HG03039 (cell line): ENCODE data around the gene MUC2.

Source experiments
- ATAC-seq: cut with Tn5 transposase; IDR thresholded peaks from one replicate; pipeline ENCODE4 v1.9.1; 2021; ENCODE audit warnings: mild to moderate bottlenecking, moderate library complexity; ENCODE audit not compliant: unreplicated experiment

Gene MUC2

GRCh38 chr11:1085440-1086170 is 10.9 kb downstream of the MUC2 start:
- no peak for ATAC-seq

GRCh38 chr11:1086171-1087102 is 11.8 kb downstream of the MUC2 start:
- no peak for ATAC-seq

DNA sequence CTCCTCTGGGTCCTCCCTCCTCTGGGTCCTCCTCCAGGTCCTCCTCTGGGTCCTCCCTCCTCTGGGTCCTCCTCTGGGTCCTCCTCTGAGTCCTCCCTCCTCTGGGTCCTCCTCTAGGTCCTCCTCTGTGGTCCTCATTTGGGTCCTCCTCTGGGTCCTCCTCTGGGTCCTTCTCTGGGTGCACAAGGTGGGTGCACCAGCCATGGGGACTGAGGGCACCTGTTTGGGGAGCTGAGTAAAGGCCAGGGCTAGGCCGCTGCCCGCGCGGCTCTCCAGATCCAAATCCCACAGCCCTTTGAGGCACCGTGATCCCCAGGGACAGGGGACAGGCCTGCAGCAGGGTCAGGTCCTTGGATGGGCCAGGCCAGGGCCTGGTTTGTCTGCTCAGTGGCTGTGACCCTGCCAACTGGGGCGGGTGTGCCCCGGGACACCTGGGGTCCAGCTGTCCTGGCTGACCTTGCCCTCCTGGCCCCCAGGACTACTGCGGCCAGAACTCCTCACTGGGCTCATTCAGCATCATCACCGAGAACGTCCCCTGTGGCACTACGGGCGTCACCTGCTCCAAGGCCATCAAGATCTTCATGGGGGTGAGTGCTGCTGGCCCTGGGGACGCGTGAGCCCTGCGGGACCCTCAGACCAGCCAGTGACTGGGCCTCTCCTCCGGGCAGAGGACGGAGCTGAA is 12.7 kb downstream of the MUC2 start:
- ATAC-seq = no peak

GRCh38 chr11:1087961-1088926 is 13.6 kb downstream of the MUC2 start:
- no peak for ATAC-seq

DNA sequence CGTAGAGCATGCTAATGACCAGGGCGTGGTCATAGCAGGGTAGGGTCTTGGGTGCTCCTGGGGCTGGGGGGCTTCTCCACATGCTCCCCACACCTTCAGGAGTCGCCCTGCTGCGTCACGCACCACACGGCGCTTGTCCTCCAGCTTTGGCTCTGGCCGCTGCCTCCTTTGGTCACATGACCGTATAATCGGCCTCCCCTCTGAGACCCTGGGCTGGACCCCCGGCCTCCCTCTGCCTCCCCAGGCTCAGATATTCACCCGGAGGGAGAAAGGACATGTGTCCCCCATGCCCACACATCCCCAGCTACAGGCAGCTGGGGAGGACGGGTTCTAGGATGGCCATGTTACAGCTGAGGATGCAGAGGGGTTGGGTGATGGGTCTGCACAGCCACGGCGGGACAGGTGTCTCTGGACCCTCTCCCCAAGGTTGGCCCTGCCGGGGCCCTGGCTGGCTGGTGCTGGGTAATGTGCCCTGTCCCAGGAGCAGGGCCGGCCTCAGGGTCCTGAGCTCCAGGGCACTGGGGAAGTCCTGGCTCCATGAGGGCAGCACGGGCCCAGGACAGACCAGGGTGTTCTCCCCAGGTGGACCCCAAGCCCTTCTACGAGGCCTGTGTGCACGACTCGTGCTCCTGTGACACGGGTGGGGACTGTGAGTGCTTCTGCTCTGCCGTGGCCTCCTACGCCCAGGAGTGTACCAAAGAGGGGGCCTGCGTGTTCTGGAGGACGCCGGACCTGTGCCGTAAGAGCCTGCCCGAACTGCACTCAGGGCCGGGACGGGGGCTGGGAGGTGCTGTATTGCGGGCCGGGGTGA is 14.5 kb downstream of the MUC2 start:
- no peak for ATAC-seq

- ATAC-seq = no peak
Measured at GRCh38 chr11:1089738-1090599, 15.3 kb downstream of the MUC2 start.

GRCh38 chr11:1090600-1091331 is 16.1 kb downstream of the MUC2 start:
- no peak for ATAC-seq

DNA sequence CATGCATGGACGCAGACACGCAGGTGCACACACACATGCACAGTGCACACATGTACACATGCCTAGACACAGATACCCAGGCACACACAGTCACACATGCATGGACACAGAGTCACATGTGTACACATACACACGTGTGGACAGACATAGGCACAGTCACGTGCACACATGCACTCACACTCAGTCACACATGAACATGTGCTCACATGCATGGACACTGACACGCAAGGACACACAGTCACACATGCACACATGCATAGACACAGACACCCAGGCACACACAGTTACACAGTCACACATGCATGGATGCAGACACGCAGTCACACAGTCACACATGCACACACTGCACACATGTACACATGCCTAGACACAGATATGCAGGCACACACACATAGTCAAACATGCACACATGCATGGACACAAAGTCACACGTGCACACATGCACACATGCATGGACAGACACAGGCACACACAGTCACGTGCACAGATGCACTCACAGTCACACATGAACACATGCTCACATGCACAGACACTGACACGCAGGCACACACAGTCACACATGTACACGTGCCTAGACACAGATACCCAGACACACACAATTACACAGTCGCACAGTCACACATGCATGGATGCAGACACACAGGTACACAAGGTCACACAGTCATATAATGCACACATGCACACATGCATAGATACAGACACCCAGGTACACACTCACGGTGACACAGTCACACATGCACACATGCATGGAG is 16.8 kb downstream of the MUC2 start:
- no peak for ATAC-seq

DNA sequence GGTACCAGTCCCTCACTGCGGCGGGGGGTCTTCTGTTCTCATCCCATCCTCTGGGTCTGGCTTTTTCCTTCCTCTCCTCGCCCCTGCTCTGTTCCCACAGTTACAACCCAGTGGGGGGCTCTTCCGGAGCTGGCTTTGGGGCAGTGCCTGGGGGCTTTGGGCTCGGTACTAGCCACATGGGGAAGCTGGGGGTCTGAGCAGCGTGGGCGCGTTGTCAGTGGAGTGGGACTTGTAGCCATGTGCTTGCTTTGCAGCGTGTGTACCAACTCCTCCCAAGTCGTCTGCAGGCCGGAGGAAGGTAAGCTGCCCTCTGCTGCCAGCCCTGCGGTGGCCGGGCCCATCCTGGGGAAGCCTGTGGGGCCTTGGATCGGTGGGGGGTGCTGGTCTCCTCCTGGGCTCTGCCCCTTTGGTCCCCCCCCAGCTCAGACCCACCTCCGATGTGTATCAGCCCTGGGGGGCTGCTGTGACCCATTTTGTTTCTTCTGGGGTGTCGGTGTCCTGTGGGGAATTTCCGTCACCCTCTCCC is 17.5 kb downstream of the MUC2 start:
- ATAC-seq = no peak

- no peak for ATAC-seq
Measured at GRCh38 chr11:1092919-1093318, 18.2 kb downstream of the MUC2 start.

DNA sequence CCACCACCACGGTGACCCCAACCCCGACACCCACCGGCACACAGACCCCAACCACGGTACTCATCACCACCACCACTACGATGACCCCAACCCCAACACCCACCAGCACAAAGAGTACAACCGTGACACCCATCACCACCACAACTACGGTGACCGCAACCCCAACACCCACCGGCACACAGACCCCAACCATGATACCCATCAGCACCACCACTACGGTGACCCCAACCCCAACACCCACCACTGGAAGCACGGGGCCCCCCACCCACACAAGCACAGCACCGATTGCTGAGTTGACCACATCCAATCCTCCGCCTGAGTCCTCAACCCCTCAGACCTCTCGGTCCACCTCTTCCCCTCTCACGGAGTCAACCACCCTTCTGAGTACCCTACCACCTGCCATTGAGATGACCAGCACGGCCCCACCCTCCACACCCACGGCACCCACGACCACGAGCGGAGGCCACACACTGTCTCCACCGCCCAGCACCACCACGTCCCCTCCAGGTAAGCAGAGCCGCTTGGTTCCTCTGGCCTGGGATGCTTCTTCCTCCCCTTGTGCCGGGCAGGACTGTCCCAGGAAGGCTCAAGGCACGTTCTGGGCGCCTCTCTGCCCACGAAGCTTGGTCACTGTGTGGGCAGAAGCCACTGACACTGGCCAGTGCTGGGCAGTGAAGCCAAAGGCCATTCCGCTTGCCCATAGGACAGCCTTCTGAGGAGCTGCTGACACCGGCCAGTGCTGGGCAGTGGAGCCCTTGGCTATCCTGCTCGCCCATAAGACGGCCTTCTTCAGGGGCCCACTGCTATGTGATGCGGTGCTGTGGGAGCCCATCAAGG is 25.1 kb downstream of the MUC2 start:
- ATAC-seq = no peak

DNA sequence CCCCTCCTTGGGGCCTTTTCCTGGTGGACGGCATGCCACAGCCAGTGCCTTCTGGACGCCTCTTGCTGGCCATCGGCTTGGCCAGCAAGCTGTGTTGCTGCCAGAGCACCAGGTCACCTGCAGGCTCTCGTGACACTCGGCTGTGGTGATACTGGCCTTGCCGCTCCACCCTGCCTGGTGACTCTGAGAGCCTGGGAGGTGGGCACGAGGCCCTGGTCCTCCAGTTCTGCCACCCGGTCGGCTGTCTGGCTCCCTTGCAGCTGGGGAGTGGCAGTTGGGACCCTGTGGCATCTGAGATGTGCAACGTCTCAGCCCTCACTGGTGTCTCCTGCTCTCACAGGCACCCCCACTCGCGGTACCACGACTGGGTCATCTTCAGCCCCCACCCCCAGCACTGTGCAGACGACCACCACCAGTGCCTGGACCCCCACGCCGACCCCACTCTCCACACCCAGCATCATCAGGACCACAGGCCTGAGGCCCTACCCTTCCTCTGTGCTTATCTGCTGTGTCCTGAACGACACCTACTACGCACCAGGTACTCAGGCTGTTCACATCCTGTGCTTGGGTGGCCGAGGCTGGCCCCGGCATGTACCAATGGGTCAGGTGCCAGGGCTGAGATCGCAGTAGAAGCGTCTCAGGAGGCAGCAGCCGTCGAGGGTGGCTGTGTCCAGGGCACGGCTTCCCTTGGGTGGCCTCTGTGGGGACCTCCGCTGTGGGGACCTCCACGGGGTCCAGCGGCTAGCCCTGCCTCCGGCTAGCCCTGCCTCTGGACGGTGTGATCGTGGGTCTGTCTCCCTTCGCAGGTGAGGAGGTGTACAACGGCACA is 26.0 kb downstream of the MUC2 start:
- no peak for ATAC-seq

- no peak for ATAC-seq
Measured at GRCh38 chr11:1101318-1102089, 26.8 kb downstream of the MUC2 start.

GRCh38 chr11:1102221-1102971 is 27.7 kb downstream of the MUC2 start:
- ATAC-seq = no peak
